ENCODE results near the gene KMT2D.

GRCh38 chr12:49061157-49061650, 610 bp upstream of the KMT2D start:
- no peak for TF ChIP-seq RAD21 (IDR thresholded peaks at IDR 0.05; ENCODE audit: insufficient read depth, low read depth, low read length)
- TF ChIP-seq REST (IDR thresholded peaks at IDR 0.05; ENCODE audit: low read depth, low read length): no peak
- no peak for TF ChIP-seq TAF1 (IDR thresholded peaks at IDR 0.05; ENCODE audit: borderline replicate concordance, low read depth, low read length)
- no peak for TF ChIP-seq POLR2AphosphoS5 (IDR thresholded peaks at IDR 0.05; ENCODE audit: low read length)

Data from GM12878 (cell line).